HepG2 (cell line): Measurements from ENCODE around the gene RARA. TPM values are rescaled to one million over a fixed set of nuclear protein-coding genes. Genes with fewer than 3 reads are reported as not detected.
A peak's percentile ranks its signal among the peaks of the same experiment; 100 is the strongest.

Experiments
- ARID2 ChIP-seq: sonication (generic); formaldehyde crosslinking; IDR thresholded peaks from 2 replicates; pipeline ENCODE4 v1.8.1; 2022; ENCODE audit warnings: mild to moderate bottlenecking, missing genetic modification reagents, borderline replicate concordance
- ASH2L ChIP-seq: fragments of 300-600, 200-600 bp; sonication (generic); IDR thresholded peaks from 2 replicates; pipeline ENCODE4 v1.7.0; 2017; ENCODE audit warnings: low read depth, mild to moderate bottlenecking, moderate library complexity, mixed read lengths, low read length; ENCODE audit not compliant: insufficient read length
- CEBPB ChIP-seq: IDR thresholded peaks from 2 replicates; pipeline ENCODE4 v1.6.1; 2011; ENCODE audit warnings: low read depth, low read length, improper control_type of control experiment, borderline replicate concordance
- FOXM1 ChIP-seq: sonication (generic); formaldehyde crosslinking; IDR thresholded peaks from 2 replicates; pipeline ENCODE4 v1.5.0; 2020; ENCODE audit warnings: missing genetic modification reagents
- KDM3A ChIP-seq: IDR thresholded peaks from 2 replicates; pipeline ENCODE4 v1.6.1; 2018; ENCODE audit warnings: low read depth, missing compliant biosample characterization
- PHF8 ChIP-seq: sonication (generic); formaldehyde crosslinking; IDR thresholded peaks from 2 replicates; pipeline ENCODE4 v1.5.0; 2020; ENCODE audit warnings: missing genetic modification reagents
- REL ChIP-seq: sonication (generic); formaldehyde crosslinking; conservative IDR thresholded peaks from 2 replicates; pipeline ENCODE4 v1.8.0; 2022; ENCODE audit warnings: mild to moderate bottlenecking, missing genetic modification reagents, moderate library complexity
- RXRB ChIP-seq: IDR thresholded peaks from 2 replicates; pipeline ENCODE4 v1.6.1; 2016; ENCODE audit warnings: borderline replicate concordance, missing genetic modification reagents, missing compliant biosample characterization
- SIX1 ChIP-seq: sonication (generic); formaldehyde crosslinking; IDR thresholded peaks from 2 replicates; pipeline ENCODE4 v1.4.0; 2020; ENCODE audit warnings: missing genetic modification reagents, borderline replicate concordance
- TP53 ChIP-seq: sonication (generic); formaldehyde crosslinking; conservative IDR thresholded peaks from 2 replicates; pipeline ENCODE4 v1.4.0; 2020; ENCODE audit warnings: missing genetic modification reagents
- TSC22D2 ChIP-seq: sonication (generic); formaldehyde crosslinking; IDR thresholded peaks from 2 replicates; pipeline ENCODE4 v1.5.1; 2020; ENCODE audit warnings: missing genetic modification reagents, mild to moderate bottlenecking, borderline replicate concordance
- ZNF232 ChIP-seq: sonication (generic); formaldehyde crosslinking; IDR thresholded peaks from 2 replicates; pipeline ENCODE4 v1.4.0; 2020; ENCODE audit warnings: missing genetic modification reagents, borderline replicate concordance
- ZNF343 ChIP-seq: sonication (generic); formaldehyde crosslinking; IDR thresholded peaks from 2 replicates; pipeline ENCODE4 v1.4.0; 2020; ENCODE audit warnings: mild to moderate bottlenecking, missing genetic modification reagents
- ZNF354B ChIP-seq: sonication (generic); formaldehyde crosslinking; IDR thresholded peaks from 2 replicates; pipeline ENCODE4 v1.8.0; 2022; ENCODE audit warnings: mild to moderate bottlenecking, missing genetic modification reagents
- ZNF468 ChIP-seq: sonication (generic); formaldehyde crosslinking; IDR thresholded peaks from 2 replicates; pipeline ENCODE4 v1.8.0; 2022; ENCODE audit warnings: mild to moderate bottlenecking, moderate library complexity, missing genetic modification reagents
- ZNF484 ChIP-seq: sonication (generic); formaldehyde crosslinking; IDR thresholded peaks from 2 replicates; pipeline ENCODE4 v1.5.1; 2020; ENCODE audit warnings: mild to moderate bottlenecking, low read depth, missing genetic modification reagents, borderline replicate concordance
- ZNF558 ChIP-seq: sonication (generic); formaldehyde crosslinking; IDR thresholded peaks from 2 replicates; pipeline ENCODE4 v1.9.0; 2022; ENCODE audit warnings: mild to moderate bottlenecking, missing genetic modification reagents, borderline replicate concordance
- ZNF883 ChIP-seq: sonication (generic); formaldehyde crosslinking; IDR thresholded peaks from 2 replicates; pipeline ENCODE4 v1.5.1; 2020; ENCODE audit warnings: mild to moderate bottlenecking, missing genetic modification reagents; ENCODE audit errors: not compliant biosample characterization
- ZSCAN22 ChIP-seq: sonication (generic); formaldehyde crosslinking; IDR thresholded peaks from 2 replicates; pipeline ENCODE4 v1.4.0; 2020; ENCODE audit warnings: mild to moderate bottlenecking, missing genetic modification reagents
- polyA plus RNA-seq, 8 experiments: library from polyadenylated mRNA; depleted of rRNA in 3 of 8; stranded (reverse) in 7 of 8; unstranded in 1 of 8; fragments of >200 nt; fragmentation: Illumina TruSeq in 4 of 8; extraction: Trizol in 4 of 8; gene quantifications; 2 replicates each; pipeline versions ENCODE4 v1.2.1 to v1.2.3, GENCODE V29; 2011 to 2016; ENCODE audit warnings: low read depth in 4 of 8, missing spikeins in 1 of 8, mixed read lengths in 1 of 8; ENCODE audit not compliant: insufficient read depth in 1 of 8
- total RNA-seq, 5 experiments: library from RNA; depleted of rRNA; stranded (reverse); fragments of >200 nt; fragmentation: Illumina TruSeq; extraction: Trizol; gene quantifications; 2 replicates each; pipeline ENCODE4 v1.2.3, GENCODE V29; 2016; ENCODE audit warnings: low read depth in 1 of 5
- TF ChIP-seq, protein P1 (sequence below): IDR thresholded peaks from 2 replicates; pipeline ENCODE4 v1.6.1; 2016; ENCODE audit warnings: mild to moderate bottlenecking
- TF ChIP-seq, protein P2 (sequence below): sonication (generic); formaldehyde crosslinking; IDR thresholded peaks from 2 replicates; pipeline ENCODE4 v1.4.0; 2020; ENCODE audit warnings: missing genetic modification reagents
- TF ChIP-seq, protein P3 (sequence below): sonication (generic); formaldehyde crosslinking; IDR thresholded peaks from 2 replicates; pipeline ENCODE4 v1.5.0; 2020; ENCODE audit warnings: missing genetic modification reagents, mild to moderate bottlenecking, borderline replicate concordance
- TF ChIP-seq, protein P4 (sequence below): sonication (generic); formaldehyde crosslinking; IDR thresholded peaks from 2 replicates; pipeline ENCODE4 v1.4.0; 2020; ENCODE audit warnings: missing genetic modification reagents, borderline replicate concordance

Gene RARA
- total and polyA plus RNA-seq, 2 of the 13 experiments (the other 11 are each of a cell fraction or from before 2014, with no cell fraction given) = 6.4 to 8.6 TPM

DNA sequence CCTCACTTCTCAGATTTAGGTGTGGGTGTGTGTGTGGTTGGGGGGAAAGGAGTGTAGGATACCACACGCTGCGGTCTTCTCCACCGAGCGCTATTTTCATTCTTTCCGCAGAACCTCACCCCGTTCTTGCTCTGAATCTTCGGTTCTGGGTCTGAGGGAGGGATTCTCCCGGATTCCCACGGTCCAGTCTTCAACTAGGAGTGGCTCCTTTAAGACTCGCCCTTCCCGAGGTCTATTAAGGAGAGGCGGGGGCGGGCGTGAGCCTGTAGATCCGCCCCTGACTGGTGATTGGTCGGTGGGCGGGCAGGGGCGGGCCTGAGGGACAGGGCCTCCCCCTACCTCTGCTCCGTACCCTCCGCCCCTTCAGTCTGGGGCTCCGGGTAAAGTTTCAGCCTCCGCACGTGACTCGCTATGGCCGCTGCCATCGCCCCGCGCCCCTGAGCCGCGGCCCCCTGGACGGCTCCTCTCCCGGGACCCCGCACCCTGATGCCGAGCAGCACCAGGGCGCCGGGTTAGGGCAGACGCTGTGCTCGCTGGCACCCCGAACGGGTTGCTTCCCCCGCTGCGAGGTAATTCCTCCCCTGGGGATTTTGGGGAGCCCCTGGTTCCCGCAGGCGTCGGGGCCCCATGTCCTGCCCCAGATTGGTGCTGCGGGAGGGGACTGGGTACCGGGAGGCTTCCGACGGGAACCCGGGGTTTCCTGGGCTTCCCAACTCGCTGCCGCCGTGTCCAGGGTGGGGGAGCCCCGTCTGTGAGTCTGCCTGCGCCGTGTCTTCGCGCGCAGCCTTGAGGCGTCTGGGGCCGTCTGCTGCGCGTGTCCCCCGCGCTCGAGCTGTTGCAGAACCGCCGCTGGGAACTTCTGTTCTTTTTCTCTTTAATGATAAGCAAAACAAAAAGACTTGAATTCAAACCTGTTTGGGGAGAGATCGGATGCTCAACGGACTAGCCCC is 9.2 kb downstream of the RARA start (continued):
- TF ChIP-seq REL (CRISPR knock-in tag) (no peak), ZNF343 (peak; percentile 88), ASH2L (peak; percentile 85), ZNF468 (0 out of 2 replicates have a peak, but pooled peaks have one; percentile 50), RXRB (CRISPR knock-in tag) (peak; percentile 61; the same call in 1 of the 2 replicates), ZNF232 (no peak), FOXM1 (CRISPR knock-in tag) (no peak), SIX1 (peak; percentile 86), ZNF558 (CRISPR knock-in tag) (peak; percentile 64; the same call in 1 of the 2 replicates), CEBPB (no peak), ZNF354B (CRISPR knock-in tag) (no peak), ZNF883 (CRISPR knock-in tag) (peak; percentile 84), TP53 (CRISPR knock-in tag) (no peak), ZSCAN22 (CRISPR knock-in tag) (no peak), KDM3A (CRISPR knock-in tag) (peak; percentile 74; the same call in 1 of the 2 replicates), ZNF484 (CRISPR knock-in tag) (no peak; the same call in none of the 2 replicates), TSC22D2 (no peak), ARID2 (CRISPR knock-in tag) (no peak), PHF8 (CRISPR knock-in tag) (peak; percentile 90)
- TF ChIP-seq, protein P1, sequence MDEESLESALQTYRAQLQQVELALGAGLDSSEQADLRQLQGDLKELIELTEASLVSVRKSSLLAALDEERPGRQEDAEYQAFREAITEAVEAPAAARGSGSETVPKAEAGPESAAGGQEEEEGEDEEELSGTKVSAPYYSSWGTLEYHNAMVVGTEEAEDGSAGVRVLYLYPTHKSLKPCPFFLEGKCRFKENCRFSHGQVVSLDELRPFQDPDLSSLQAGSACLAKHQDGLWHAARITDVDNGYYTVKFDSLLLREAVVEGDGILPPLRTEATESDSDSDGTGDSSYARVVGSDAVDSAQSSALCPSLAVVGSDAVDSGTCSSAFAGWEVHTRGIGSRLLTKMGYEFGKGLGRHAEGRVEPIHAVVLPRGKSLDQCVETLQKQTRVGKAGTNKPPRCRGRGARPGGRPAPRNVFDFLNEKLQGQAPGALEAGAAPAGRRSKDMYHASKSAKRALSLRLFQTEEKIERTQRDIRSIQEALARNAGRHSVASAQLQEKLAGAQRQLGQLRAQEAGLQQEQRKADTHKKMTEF (CRISPR knock-in tag) = peak; percentile 95
- TF ChIP-seq, protein P2, sequence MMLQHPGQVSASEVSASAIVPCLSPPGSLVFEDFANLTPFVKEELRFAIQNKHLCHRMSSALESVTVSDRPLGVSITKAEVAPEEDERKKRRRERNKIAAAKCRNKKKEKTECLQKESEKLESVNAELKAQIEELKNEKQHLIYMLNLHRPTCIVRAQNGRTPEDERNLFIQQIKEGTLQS (CRISPR knock-in tag) = no peak
- TF ChIP-seq, protein P3, sequence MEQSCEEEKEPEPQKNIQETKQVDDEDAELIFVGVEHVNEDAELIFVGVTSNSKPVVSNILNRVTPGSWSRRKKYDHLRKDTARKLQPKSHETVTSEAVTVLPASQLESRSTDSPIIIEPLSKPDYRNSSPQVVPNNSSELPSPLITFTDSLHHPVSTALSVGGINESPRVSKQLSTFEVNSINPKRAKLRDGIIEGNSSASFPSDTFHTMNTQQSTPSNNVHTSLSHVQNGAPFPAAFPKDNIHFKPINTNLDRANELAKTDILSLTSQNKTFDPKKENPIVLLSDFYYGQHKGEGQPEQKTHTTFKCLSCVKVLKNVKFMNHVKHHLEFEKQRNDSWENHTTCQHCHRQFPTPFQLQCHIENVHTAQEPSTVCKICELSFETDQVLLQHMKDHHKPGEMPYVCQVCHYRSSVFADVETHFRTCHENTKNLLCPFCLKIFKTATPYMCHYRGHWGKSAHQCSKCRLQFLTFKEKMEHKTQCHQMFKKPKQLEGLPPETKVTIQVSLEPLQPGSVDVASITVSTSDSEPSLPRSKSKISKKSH (CRISPR knock-in tag) = peak; percentile 24; the same call in 1 of the 2 replicates
- TF ChIP-seq, protein P4, sequence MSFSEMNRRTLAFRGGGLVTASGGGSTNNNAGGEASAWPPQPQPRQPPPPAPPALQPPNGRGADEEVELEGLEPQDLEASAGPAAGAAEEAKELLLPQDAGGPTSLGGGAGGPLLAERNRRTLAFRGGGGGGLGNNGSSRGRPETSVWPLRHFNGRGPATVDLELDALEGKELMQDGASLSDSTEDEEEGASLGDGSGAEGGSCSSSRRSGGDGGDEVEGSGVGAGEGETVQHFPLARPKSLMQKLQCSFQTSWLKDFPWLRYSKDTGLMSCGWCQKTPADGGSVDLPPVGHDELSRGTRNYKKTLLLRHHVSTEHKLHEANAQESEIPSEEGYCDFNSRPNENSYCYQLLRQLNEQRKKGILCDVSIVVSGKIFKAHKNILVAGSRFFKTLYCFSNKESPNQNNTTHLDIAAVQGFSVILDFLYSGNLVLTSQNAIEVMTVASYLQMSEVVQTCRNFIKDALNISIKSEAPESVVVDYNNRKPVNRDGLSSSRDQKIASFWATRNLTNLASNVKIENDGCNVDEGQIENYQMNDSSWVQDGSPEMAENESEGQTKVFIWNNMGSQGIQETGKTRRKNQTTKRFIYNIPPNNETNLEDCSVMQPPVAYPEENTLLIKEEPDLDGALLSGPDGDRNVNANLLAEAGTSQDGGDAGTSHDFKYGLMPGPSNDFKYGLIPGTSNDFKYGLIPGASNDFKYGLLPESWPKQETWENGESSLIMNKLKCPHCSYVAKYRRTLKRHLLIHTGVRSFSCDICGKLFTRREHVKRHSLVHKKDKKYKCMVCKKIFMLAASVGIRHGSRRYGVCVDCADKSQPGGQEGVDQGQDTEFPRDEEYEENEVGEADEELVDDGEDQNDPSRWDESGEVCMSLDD = peak; percentile 90
